Pulmonary artery endothelial cell (primary cell): ENCODE data around the gene FAM8A1. TPM values are rescaled to one million over a fixed set of nuclear protein-coding genes. Genes with fewer than 3 reads are reported as not detected.

Source experiments
- DNase-seq: peaks from one replicate; pipeline ENCODE4 v3.0.0-alpha.2; 2011; ENCODE audit warnings: low read depth, low spot score
- total RNA-seq: library from RNA; depleted of rRNA; stranded (reverse); fragments of >200 nt; gene quantifications from 2 replicates; pipeline ENCODE4 v1.2.3, GENCODE V29; 2014

FAM8A1 gene
- total RNA-seq, 1 donor from 2014 or later, result 13.8 TPM

DNA sequence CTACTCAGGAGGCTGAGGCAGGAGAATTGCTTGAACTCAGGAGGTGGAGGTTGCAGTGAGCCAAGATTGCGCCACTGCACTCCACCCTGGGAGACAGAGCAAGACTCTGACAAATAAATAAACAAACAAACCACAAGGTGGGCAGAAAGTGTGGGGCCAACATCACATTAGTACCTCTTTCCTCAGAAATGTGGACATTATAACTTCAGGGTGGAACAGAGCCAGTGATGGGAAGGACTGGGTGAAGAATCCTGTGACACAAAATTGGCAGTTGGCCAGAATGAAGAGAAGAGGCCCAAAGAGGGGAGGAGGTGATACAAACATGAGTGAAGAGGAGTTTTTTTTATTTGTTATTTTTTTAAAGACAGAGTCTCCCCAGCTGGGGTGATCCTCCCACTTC lies 56.0 kb downstream of the FAM8A1 start:
- no peak for DNase-seq

DNA sequence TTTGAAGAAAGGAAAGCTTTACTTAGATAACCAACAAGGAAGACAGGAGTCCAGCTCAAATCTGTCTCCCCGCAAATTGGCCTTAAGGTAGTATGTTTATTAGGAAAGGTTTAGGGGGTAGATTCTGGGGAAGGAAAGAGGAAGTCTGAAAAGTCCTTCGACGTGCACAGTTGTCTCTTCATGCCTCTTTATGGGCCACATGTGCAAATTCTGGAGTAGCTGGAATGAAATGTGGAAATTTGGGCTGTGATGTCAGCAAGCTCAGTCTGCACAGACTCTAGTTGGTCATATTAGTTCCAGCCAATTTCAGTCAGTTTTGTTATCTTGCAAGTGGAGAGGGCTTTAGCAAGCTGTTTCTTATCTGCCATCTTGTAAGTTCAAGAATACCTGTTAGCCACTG lies 56.5 kb downstream of the FAM8A1 start:
- DNase-seq, result no peak

Other genes starting within 250 kb of the FAM8A1 start
- gene CAP2, start 206.7 kb upstream of the FAM8A1 start, total RNA-seq, result 4.3 and 15.8 TPM in 2 replicates
- gene NUP153, start 106.6 kb downstream of the FAM8A1 start, total RNA-seq, result 31.1 and 41.8 TPM in 2 replicates